Hypothalamus (tissue), 51 donors: ENCODE measurements around the gene LIN7C.
"Not testable (repeated sequence)": the region's sequence is repeated elsewhere in the genome, so short reads cannot be mapped to it uniquely, and the experiment has no call there.

ENCODE experiments used
- DNase-seq, 51 donors: peaks; one replicate each; lab custom pipeline; 2025; lab: John Stamatoyannopoulos, UW

LIN7C gene, protein sequence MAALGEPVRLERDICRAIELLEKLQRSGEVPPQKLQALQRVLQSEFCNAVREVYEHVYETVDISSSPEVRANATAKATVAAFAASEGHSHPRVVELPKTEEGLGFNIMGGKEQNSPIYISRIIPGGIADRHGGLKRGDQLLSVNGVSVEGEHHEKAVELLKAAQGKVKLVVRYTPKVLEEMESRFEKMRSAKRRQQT

DNA sequence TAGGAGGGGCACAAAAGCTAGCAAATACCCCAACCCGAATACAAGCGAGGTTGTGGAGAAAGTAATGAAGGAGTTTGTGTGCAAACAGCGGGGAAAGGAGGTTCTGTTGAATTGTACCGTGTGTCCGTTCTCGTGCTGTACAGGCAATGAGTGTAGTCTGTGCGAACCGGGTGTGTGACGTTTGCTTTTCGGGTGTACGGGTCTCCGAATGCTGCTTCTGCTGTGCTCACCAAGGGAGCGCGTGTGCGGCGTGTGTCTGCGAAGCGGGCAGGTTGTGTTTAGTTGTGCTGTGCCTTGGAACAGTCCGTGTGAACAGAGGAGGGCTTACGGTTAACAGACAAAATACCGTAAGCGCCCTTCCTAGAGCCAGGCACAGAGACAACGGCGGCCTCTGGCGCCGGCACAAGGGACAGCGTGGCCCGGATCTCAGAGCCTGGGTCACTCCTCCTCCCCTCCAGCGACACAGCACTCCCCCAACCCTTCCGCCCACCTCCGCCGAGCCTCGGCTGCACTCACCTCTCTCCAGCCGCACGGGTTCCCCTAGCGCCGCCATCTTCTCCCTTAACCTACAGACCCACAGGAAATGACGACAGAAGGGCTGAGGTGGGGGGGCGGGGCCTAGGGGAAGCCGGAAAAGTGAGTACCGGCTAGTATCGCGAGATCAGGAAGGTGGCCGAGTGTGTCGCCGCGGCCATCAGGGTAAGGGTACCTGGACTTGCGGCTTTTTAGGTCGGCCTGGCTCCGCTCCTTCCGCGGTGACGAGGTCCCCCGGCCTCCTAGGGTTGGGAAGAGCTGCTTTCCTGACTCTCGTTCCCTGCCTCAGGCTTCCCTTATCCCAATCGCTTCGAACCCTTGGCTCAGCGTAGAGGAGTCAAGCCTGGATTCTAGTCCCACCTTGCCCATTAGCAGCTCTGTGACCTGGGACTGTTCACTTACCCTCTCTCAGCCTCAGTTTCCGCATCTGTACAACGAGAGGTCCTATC is at the start of gene LIN7C:
TSS of gene LIN7C (minus strand) at position 570 of the 983 bp plus-strand sequence. CDS start at position 553, 17 bp downstream.
- DNase-seq: peak; percentile 61 to 97 (median 89)

DNA sequence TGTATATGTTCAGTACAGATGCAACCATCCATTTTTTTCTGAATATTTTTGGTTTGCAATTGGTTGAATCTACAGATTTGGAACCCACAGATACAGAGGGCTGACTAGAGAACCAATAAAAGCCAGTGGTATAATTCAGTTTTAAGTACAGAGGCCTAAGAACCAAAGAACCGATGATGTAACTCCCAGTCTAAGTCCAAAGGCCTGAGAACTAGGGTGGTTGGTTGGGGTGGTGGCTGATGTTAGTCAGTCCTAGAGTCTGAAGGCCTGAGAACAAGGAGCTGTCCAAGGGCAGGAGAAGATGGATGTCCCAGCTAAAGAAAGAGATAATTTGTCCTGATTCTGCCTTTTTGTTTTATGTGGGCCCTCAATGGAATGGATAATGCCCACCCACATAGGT is 48.7 kb upstream of the LIN7C start:
- no peak for DNase-seq

DNA sequence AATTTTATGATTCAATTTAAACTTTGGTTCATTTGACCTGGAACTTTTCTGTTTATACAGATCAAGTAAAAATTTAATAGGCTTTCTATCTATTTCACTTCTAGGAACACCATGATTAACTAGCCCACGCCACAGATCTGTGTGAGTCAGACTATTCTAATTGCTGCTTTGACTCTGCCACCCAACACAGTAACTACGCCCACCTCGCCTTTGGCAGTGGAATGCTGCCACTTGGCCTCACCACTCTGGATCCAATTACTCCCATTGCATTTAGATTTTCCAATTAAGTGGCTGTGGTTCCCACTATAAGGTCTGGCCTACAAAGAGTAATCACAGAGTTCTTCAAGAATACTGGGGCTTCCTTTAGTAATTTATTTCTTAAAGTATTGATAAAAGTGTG is 46.6 kb upstream of the LIN7C start:
- peak in 7 of 51 donors; percentile 1 to 45 (median 6) for DNase-seq

DNA sequence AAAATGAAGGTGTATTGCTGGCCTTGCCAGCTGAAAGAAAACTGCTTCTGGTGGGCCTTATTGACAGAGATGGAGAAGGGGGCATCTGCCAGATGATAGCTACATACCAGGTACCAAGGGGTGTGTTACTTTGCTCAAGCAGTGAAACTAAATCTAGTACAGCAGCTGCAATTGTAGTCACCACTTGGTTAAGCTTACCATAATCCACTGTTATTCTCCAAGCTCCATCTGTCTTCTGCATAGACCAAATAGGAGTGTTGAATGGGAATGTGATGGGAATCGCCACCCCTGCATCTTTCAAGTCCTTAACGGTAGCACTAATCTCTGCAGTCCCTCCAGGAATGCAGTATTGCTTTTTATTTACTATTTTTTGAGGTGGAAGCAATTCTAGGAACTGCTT is 45.8 kb upstream of the LIN7C start:
- DNase-seq: no peak

DNA sequence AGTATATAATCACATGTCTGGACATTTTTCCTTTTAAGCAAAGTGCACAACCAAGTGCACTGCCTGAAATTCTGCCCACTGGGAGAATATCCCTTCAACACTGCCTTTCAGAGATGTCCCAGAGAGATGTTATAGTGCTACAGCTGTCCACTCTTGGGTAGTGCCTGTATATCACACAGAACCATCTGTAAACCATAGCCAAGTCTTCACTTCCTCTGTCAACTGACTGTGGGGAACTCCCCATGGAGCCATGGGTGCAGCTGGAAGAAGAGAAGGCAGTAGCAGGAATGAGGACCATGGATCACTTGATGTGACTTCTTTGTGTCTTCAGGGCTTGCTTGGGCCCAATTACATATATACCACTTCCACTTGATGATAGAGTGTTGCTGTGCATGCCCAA is 44.6 kb upstream of the LIN7C start:
- DNase-seq: no peak

DNA sequence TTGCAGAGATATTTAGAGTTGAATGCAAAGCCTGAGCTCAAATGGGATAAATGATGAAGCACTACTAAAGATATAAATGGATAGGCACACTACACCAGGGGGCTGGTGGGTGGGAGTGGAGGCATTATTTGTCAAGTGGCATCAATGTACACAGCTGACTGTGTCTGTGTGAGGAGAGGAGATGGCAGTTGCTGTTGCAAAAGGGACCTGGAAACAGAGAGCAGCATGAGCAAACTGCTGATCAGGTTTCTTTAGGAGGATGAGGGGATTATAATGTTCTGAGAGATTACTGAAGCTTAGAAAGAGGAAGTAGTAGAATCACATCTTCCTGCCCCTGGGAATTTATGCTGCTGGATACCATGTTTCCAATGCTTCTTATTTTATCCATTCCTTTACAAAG is 39.4 kb upstream of the LIN7C start:
- DNase-seq: no peak

DNA sequence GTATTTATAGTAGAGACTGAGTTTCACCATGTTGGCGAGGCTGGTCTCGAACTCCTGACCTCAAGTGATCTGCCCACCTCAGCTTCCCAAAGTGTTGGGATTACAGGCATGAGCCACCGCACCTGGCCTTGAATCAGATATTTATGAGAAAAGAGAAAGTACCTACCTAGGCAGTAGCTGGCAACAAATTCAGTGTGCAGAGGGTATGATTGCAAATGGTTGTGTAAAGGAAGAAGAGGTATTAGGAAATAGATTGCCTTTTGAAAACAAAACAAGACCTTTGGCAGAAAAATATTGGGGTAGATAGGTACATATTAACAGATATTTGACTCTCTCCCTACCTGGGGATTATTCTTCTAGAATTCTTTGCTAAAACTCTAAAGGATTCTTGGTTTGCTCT is 38.5 kb upstream of the LIN7C start:
- no peak for DNase-seq

DNA sequence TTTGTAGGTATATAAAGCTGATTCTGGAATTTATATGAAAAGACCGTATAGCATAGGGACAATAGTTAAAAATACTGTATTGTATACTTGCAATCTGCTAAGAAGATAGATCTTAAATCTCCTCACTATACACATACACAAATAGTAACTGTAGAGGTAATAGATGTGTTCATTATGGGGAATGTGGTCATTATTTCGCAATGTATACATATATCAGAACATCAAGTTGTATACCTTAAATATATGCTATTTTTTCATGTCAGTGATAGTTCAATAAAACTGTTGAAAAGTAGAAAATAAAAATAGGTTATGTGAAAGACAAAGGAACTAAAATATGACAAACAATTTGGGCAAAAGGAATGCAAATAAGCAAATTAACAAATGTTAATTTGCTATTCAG is 35.2 kb upstream of the LIN7C start:
- DNase-seq: no peak

DNA sequence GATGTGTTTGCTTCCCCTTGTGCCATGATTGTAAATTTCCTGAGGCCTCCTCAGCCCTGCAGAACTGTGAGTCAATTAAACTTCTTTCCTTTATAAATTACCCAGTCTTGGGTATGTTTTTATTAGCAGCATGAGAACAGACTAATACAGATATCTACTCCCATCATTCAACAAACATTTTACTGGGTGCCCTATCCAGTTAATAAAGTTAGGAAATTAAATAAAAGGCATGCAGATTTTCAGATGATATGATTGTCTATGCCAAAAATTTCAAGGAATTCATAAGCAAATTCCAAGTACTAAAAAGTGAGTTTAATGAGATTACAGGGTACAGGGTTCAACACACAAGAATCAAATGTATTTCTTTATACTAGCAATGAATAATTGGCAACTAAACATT is 33.5 kb upstream of the LIN7C start:
- DNase-seq: no peak

DNA sequence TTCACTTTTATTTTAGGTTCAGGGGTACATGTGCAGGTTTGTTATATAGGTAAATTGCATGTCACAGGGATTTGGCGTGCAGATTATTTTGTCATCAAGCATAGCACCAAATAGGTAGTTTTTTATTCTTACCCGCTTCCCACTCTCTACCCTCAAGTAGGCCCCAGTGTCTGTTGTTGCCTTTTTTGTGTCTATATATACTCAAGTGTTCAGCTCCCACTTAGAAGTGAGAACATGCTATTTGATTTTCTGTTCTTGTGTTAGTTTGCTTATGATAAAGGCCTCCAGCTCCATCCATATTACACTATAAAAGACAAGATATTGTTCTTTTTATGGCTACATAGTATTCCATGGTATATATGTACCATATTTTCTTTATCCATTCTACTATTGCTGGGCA is 28.5 kb upstream of the LIN7C start:
- no peak for DNase-seq

DNA sequence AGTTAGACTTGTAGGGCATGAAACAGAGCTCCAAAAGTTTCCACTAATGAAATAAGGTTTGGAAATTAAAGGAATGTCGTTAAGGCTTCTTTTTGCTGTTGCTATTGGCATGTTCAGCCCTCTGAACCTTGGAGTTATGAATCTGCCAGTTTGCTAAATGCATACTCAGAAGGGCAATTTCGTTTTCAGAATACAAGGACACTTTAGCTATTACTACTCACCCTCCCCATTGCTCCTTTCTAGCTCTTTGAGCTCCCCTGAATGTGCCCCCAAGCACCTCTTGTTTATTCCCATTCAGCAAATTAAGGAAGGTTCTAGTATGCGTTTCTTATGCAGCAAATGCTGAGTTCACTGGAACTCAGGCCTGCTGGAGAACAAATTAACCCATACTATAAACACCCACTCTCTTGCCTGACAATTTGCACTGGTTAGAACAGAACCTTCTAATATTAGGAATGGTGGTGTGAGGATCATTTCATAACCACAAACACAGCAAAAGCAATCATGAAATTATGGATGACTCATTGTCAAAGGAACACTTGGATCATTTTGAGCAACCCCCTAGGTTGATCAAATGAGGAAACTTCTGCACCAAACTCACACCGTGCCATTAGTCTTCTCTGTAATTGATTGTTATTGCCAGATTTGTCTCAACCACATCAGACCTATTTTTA is 26.2 kb upstream of the LIN7C start:
- DNase-seq: no peak

DNA sequence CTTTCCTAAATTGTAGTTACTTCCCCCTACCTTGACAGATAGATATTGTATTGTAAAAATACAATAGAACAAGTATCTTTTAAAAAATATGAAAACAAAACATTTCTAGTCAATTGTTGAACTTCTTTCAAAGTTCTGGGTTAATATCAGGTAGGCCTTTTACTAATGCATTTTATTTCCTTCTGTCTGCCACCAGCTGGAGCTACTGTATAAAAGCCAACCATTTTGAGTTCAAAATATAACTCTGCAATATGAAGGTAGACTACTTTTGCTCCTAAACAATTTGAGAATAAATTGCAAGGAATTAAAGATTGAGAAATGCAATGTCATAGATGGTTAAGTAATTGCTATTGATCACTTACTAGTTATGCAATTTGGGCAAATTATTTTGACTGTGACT is 22.1 kb upstream of the LIN7C start:
- no peak for DNase-seq

DNA sequence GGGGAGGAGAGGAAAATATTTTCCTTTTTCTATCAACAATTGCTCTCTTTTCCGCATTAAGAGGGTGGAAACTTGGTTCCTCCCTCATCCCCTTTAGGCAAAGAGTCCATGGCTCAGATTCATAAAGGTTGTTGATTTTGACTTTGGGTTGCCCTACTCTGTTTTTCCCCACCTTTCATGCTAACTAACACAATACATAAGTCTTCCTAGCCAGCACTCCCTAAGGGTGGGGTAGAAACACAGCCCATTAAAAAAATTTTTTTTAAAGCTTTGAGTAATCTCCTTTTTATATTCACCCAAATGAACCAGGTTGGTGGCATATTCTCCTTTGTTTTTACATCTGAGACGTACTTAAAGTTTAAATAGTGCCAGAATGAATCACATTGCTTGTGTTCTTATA is 20.0 kb upstream of the LIN7C start:
- no peak for DNase-seq

DNA sequence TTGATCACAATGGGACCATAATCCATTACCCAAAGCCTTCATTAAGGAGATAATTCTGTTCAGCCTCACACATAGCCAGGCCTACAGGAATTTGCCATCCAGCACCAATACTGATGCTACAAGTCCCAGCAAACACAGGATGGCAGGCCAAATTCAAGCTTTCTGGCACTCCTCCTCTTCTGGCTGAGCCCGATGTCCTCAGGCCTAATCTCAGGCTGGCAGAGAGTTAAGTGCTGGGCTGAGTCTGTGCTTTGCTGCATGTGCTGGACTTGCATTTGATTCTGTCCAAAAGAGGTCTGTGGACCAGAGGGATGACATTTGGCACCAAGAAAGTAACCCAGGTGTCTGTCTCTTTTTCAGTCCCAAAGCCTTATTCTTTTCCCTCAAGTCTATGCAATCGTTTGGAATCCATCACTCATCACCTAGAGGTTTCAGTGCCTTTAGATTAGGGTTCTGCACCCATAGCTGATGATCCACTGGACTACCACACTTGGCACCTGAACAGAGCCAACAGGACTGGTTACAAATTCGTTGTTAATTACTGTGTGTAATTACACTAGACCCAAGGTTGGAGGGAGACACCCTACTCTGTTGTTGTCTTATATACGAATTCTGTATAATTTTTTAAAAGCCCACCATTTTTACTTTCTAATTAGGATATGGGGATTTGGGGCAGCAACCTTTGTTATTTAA is 19.4 kb upstream of the LIN7C start:
- no peak for DNase-seq

DNA sequence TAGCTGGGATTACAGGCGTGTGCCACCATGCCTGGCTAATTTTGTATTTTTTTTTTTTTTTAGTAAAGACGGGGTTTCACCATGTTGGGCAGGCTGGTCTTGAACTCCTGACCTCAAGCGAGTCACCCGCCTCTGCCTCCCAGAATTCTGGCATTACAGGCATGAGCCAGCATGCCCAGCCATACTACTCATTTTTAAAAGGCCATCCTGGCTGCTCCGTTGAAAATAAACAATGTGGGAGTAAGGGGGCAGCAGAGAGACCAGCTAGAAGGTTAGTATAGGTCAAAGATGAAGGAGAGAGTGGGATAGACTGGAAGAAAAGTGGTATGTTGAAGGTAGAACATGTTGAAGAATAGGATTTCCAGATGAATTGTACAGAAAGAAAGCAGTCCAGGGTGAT is 17.6 kb upstream of the LIN7C start:
- DNase-seq: no peak

DNA sequence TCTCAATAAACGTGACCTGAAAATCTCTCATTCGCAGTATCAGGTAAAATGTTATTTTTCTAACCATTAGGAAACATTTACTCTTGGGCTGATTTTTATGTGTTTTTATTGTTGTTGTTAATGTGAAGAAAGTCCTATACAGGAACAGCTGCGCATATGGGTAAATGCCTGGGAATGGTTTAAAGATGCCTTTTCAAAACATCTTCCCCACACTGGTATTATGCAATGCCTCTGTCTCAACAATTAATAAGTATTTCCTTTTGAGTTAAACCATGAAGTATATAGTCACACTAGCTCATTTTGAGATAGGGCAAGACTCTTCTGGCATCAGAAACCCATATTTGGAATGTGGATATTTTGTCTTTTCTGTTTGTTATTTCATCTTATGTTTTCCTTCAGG is 13.7 kb upstream of the LIN7C start:
- DNase-seq: no peak

DNA sequence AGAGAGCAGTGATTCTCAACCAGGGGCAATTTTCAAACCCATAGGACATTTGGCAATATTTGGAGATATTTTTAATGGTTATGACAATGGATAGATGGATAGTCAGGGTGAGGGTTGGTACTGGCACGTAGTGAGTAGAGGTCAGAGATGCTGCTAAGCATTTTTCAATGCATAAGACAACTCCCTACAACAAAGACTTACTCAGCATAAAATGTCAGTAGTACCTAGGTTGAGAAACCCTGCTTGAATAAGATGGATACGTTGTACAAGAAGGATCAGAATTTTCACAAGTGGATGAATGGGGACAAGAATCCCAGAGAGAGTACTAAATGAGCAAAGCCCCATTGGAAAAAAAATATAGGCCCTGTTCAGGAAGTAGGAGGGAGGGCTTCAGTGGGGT is 11.9 kb upstream of the LIN7C start:
- no peak for DNase-seq

DNA sequence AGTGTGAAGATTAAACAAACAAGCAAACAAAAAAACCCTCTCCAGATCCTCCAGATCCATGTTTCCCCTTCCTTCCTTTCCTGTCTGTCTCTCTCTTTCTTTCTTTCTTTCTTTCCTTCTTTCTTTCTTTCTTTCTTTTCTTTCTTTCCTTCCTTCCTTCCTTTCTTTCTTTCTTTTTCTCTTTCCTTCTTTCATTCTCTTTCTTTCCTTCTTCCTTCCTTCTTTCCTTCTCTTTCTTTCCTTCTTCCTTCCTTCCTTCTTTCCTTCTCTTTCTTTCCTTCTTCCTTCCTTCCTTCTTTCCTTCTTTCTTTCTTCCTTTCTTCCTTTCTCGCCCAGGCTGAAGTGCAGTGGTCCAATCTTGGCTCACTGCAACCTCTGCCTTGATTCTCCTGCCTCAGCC is 10.9 kb upstream of the LIN7C start:
- DNase-seq: not testable (repeated sequence)

DNA sequence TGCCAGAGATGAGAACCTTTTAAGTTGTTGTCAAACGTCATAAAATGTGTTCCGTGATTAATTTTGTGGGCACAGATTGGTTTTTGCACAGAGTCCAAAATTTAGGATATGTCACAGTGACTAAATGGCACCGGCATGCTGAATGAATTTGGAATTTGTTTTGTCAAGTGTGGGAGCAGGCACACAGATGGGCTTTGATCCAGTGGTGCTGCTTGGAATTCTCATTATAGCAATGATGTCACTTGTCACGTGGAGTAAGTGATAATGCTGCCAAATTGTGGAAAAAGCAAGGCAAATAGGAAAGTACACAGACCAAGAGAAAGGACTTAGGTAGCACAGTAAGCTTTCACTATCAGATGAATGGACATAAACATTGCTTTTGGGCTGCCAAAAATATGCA is 8.0 kb upstream of the LIN7C start:
- DNase-seq: no peak

DNA sequence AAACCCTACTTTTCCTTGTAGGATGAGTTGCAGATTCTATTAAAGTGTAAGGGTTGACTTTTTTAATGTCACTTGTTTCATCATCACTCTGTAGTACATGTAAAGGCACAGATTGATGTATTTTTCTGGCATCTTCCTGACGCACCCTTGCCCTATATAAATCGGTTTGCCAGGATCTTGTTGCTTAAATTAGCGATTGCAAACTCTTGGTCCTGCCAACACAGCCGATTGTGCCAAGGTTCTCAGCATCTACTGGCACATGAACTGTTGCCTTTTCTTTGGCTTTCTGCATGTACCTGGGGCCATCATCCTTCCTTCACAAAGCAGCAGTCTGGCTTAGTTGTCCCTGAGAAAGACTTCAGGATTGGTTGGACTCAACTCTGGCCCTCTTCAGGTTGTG is 7.5 kb upstream of the LIN7C start:
- no peak for DNase-seq

DNA sequence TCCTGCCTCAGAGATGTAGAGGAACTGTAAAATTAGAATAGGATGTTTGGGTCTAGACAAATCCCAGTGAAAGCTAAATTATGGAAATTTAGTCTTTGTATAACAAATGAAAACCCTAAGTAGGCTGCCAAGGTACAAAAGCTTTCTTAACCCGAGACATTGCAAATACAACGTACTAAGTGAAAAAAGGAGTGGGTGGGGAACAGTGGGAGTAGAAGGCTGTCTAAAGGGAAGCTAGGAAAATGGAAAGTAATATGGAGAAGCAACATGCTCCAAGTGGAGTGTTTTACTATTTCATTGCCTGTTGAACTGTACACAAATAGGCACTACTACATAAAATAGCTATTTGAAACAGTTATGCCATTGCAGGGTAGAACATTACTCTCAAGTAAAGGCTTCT is 6.8 kb upstream of the LIN7C start:
- DNase-seq: peak in 1 of 51 donors; percentile 9
